HL-60/S4 treated with retinoic acid at 250 ng/mL for 4 days and 3 days (cell line): ENCODE data around the gene ATP8B4.
"Not testable (repeated sequence)": the region's sequence is repeated elsewhere in the genome, so short reads cannot be mapped to it uniquely, and the experiment has no call there.

Source experiments
- in situ Hi-C: fragments of 300-500 bp; cut with MboI; formaldehyde crosslinking; loops from 2 replicates; pipeline ENCODE4 v1.7.0; 2022; ENCODE audit warnings: low sequenced_read_pairs

ATP8B4 gene

GRCh38 chr15:49964551-49964950 lies 154.5 kb downstream of the ATP8B4 start:
- in situ Hi-C loops: no loop called here

GRCh38 chr15:49964061-49964460 lies 155.0 kb downstream of the ATP8B4 start:
- in situ Hi-C loops: no loop called here

- in situ Hi-C loops: not testable (repeated sequence)
Observed at GRCh38 chr15:49963033-49963772, 155.8 kb downstream of the ATP8B4 start.

GRCh38 chr15:49962044-49962602 lies 156.9 kb downstream of the ATP8B4 start:
- in situ Hi-C loops: no loop called here

GRCh38 chr15:49953421-49953820 lies 165.6 kb downstream of the ATP8B4 start:
- in situ Hi-C loops: no loop called here

GRCh38 chr15:49946681-49947080 lies 172.4 kb downstream of the ATP8B4 start:
- in situ Hi-C loops: no loop called here

- in situ Hi-C loops: no loop called here
Observed at GRCh38 chr15:49934487-49934886, 184.5 kb downstream of the ATP8B4 start.

- in situ Hi-C loops: no loop called here
Observed at GRCh38 chr15:49927189-49927861, 191.7 kb downstream of the ATP8B4 start.

- in situ Hi-C loops: no loop called here
Observed at GRCh38 chr15:49926740-49927139, 192.3 kb downstream of the ATP8B4 start.

GRCh38 chr15:49923671-49924070 lies 195.4 kb downstream of the ATP8B4 start:
- in situ Hi-C loops: no loop called here

GRCh38 chr15:49919034-49919433 lies 200.0 kb downstream of the ATP8B4 start:
- in situ Hi-C loops: no loop called here

- in situ Hi-C loops: no loop called here
Observed at GRCh38 chr15:49918121-49918520, 200.9 kb downstream of the ATP8B4 start.

GRCh38 chr15:49916998-49917397 lies 202.0 kb downstream of the ATP8B4 start:
- in situ Hi-C loops: no loop called here

GRCh38 chr15:49915822-49916221 lies 203.2 kb downstream of the ATP8B4 start:
- in situ Hi-C loops: no loop called here

- in situ Hi-C loops: no loop called here
Observed at GRCh38 chr15:49908933-49909295, 210.1 kb downstream of the ATP8B4 start.

- in situ Hi-C loops: no loop called here
Observed at GRCh38 chr15:49908236-49908932, 210.6 kb downstream of the ATP8B4 start.

- in situ Hi-C loops: no loop called here
Observed at GRCh38 chr15:49906966-49907365, 212.1 kb downstream of the ATP8B4 start.

- in situ Hi-C loops: no loop called here
Observed at GRCh38 chr15:49905221-49905620, 213.8 kb downstream of the ATP8B4 start.

- in situ Hi-C loops: no loop called here
Observed at GRCh38 chr15:49904296-49904695, 214.7 kb downstream of the ATP8B4 start.

- in situ Hi-C loops: no loop called here
Observed at GRCh38 chr15:49902685-49903501, 216.1 kb downstream of the ATP8B4 start.
